A673 (cell line): ENCODE results near the gene BNC1. TPM values are rescaled to one million over a fixed set of nuclear protein-coding genes. Genes with fewer than 3 reads are reported as not detected.
"Not testable (repeated sequence)": the region's sequence is repeated elsewhere in the genome, so short reads cannot be mapped to it uniquely, and the experiment has no call there.

ENCODE experiments used
- BruUV-seq: library from RNA; stranded (reverse); fragments of 400-500 nt; replicated peaks from 2 replicates; lab custom pipeline; 2021; lab: Mats Ljungman, UMichigan
- CTCF ChIA-PET: fragments of 300-600 bp; sonication (Branson Sonifier 250); formaldehyde crosslinking; loops from one replicate; lab custom pipeline; 2022; ENCODE audit warnings: antibody characterized with exemption; lab: Charles Lee
- POLR2A ChIA-PET: fragments of 300-600 bp; sonication (Branson Sonifier 250); formaldehyde crosslinking; loops from one replicate; lab custom pipeline; 2022; ENCODE audit warnings: antibody characterized with exemption; ENCODE audit not compliant: low non-redundant PET; lab: Charles Lee
- DNase-seq: peaks from one replicate; pipeline ENCODE4 v3.0.0-alpha.2; 2015; ENCODE audit warnings: low spot score
- H3K27ac ChIP-seq: fragments of 200-600 bp; sonication (generic); 2 replicates; pipeline ENCODE4 v1.5.1; 2016; ENCODE audit warnings: mixed run types, low read depth, mild to moderate bottlenecking, mixed read lengths, antibody characterized with exemption, low read length; ENCODE audit not compliant: poor library complexity, severe bottlenecking
- H3K27me3 ChIP-seq: fragments of 200-600 bp; sonication (generic); replicated peaks from 2 replicates; pipeline ENCODE4 v1.6.1; 2017; ENCODE audit warnings: mixed run types, low read depth, mild to moderate bottlenecking, mixed read lengths, antibody characterized with exemption, low read length; ENCODE audit not compliant: insufficient read depth, poor library complexity
- H3K36me3 ChIP-seq: fragments of 200-600 bp; sonication (generic); 2 replicates; pipeline ENCODE4 v1.6.1; 2016; ENCODE audit warnings: mixed run types, mild to moderate bottlenecking, mixed read lengths, antibody characterized with exemption, low read length; ENCODE audit not compliant: insufficient read depth, poor library complexity, severe bottlenecking
- H3K4me1 ChIP-seq: fragments of 200-600 bp; sonication (generic); 2 replicates; pipeline ENCODE4 v1.6.1; 2017; ENCODE audit warnings: mixed run types, mild to moderate bottlenecking, mixed read lengths, antibody characterized with exemption, low read length; ENCODE audit not compliant: insufficient read depth, poor library complexity, severe bottlenecking
- H3K4me3 ChIP-seq: fragments of 200-600 bp; sonication (generic); 2 replicates; pipeline ENCODE4 v1.5.1; 2016; ENCODE audit warnings: low read depth, mixed run types, mild to moderate bottlenecking, mixed read lengths, low read length; ENCODE audit not compliant: poor library complexity, severe bottlenecking
- H3K9me3 ChIP-seq: fragments of 200-600 bp; sonication (generic); 2 replicates; pipeline ENCODE4 v1.6.1; 2016; ENCODE audit warnings: mixed run types, low read depth, mild to moderate bottlenecking, mixed read lengths, antibody characterized with exemption, low read length; ENCODE audit not compliant: poor library complexity, severe bottlenecking
- CTCF ChIP-seq: fragments of 300-800, 200-600 bp; sonication (generic); conservative IDR thresholded peaks from 2 replicates; pipeline ENCODE4 v1.5.1; 2017; ENCODE audit warnings: low read depth, mild to moderate bottlenecking, antibody characterized with exemption, low read length, moderate library complexity, mixed read lengths
- EZH2 ChIP-seq: fragments of 200-600 bp; sonication (generic); IDR thresholded peaks from 2 replicates; pipeline ENCODE4 v1.6.1; 2017; ENCODE audit warnings: borderline replicate concordance, low read depth, mild to moderate bottlenecking, mixed read lengths, antibody characterized with exemption, low read length; ENCODE audit not compliant: poor library complexity, severe bottlenecking
- intact Hi-C: fragments of 100-400 bp; cut with micrococcal nuclease; formaldehyde crosslinking; loops from one replicate; pipeline ENCODE4 v1.10.0; 2022; ENCODE audit not compliant: unreplicated experiment
- total RNA-seq: library from RNA; stranded (reverse); gene quantifications from 2 replicates; pipeline ENCODE4 v1.2.3, GENCODE V29; 2021

The BNC1 gene
- total RNA-seq, 1 experiment from 2014 or later, result 0.37 TPM

GRCh38 chr15:83243634-83244033 lies 40.8 kb downstream of the BNC1 start:
- Histone ChIP-seq H3K9me3 (peaks cover 3% of the 10 kb centered on the region), H3K4me1 (no peaks in the 10 kb centered on the region), H3K27me3 (peaks cover 6% of the 10 kb centered on the region), H3K4me3 (no peak overlapping the region), H3K36me3 (no peaks in the 10 kb centered on the region), H3K27ac (no peak overlapping the region)
- ChIA-PET POLR2A (no interaction called here), CTCF (no interaction called here)
- no peak for DNase-seq
- TF ChIP-seq CTCF (no peak), EZH2 (no peak)
- intact Hi-C loops, result loop anchor here (10.0 kb wide), 1 partner anchor 781 kb away; no protein-coding TSS in a partner anchor
- no TSS peak for BruUV-seq

GRCh38 chr15:83230242-83230641 lies 54.2 kb downstream of the BNC1 start:
- Histone ChIP-seq H3K36me3 (no peaks in the 10 kb centered on the region), H3K27me3 (no peaks in the 10 kb centered on the region), H3K4me3 (no peak overlapping the region), H3K4me1 (no peaks in the 10 kb centered on the region), H3K9me3 (no peaks in the 10 kb centered on the region), H3K27ac (no peak overlapping the region)
- BruUV-seq, result no TSS peak
- no peak for DNase-seq
- ChIA-PET CTCF (no interaction called here), POLR2A (no interaction called here)
- TF ChIP-seq CTCF (no peak), EZH2 (no peak)
- intact Hi-C loops, result no loop called here

- POLR2A ChIA-PET, result no interaction called here
- Histone ChIP-seq H3K9me3 (no peaks in the 10 kb centered on the region), H3K4me3 (no peak overlapping the region), H3K27me3 (no peaks in the 10 kb centered on the region), H3K4me1 (no peaks in the 10 kb centered on the region), H3K36me3 (no peaks in the 10 kb centered on the region), H3K27ac (no peak overlapping the region)
- BruUV-seq, result no TSS peak
- CTCF ChIA-PET, result no interaction called here
- TF ChIP-seq CTCF (no peak), EZH2 (no peak)
- no peak for DNase-seq
- intact Hi-C loops, result no loop called here
Measured at GRCh38 chr15:83225449-83225848, 59.0 kb downstream of the BNC1 start.

- H3K36me3 ChIP-seq, H3K9me3 ChIP-seq, H3K4me3 ChIP-seq, H3K27ac ChIP-seq, intact Hi-C loops, CTCF ChIA-PET, H3K4me1 ChIP-seq, POLR2A ChIA-PET, BruUV-seq, H3K27me3 ChIP-seq, DNase-seq: not testable (repeated sequence)
Measured at GRCh38 chr15:83221781-83222180, 62.7 kb downstream of the BNC1 start.
